HepG2 (cell line): Measurements from ENCODE around the gene CDH23. TPM values are rescaled to one million over a fixed set of nuclear protein-coding genes. Genes with fewer than 3 reads are reported as not detected.

ENCODE experiments used
- ATAC-seq: fragments of 200-7000 bp; cut with Tn5 transposase; 3 replicates; pipeline ENCODE4 v1.9.1; 2020; ENCODE audit warnings: mild to moderate bottlenecking, moderate library complexity
- BruUV-seq: library from RNA; stranded (reverse); fragments of 400-500 nt; replicated peaks from 2 replicates; lab custom pipeline; 2021; lab: Mats Ljungman, UMichigan
- CTCF ChIA-PET: fragments of 300-600 bp; formaldehyde crosslinking; extraction: SDS; loops from one replicate; lab custom pipeline; 2021; ENCODE audit warnings: low total read pairs, inconsistent platforms, low intra/inter-chr PET ratio; lab: Yijun Ruan, JAX
- POLR2A ChIA-PET: fragments of 350-600 bp; sonication (Branson Sonifier 250); formaldehyde crosslinking; loops from one replicate; lab custom pipeline; 2020; ENCODE audit warnings: antibody characterized with exemption, inconsistent platforms; lab: Yijun Ruan, JAX
- DNase-seq: peaks from one replicate; pipeline ENCODE4 v3.0.0-alpha.2; 2015; ENCODE audit warnings: low spot score
- FAIRE-seq: peaks from 3 replicates; lab custom pipeline; 2011; peaks lifted over from hg19 to GRCh38; lab: Jason Lieb, UNC
- H2AFZ ChIP-seq: one replicate; pipeline ENCODE4 v1.6.1; 2011; ENCODE audit warnings: low read length, inconsistent platforms
- H3K27ac ChIP-seq: fragments of 300-600 bp; 3 replicates; pipeline ENCODE4 v1.8.0; 2011; ENCODE audit warnings: mixed run types, mild to moderate bottlenecking, mixed read lengths, low read length, inconsistent platforms; ENCODE audit not compliant: insufficient read depth; ENCODE audit errors: extremely low read length
- H3K27me3 ChIP-seq, 2 experiments: fragments of 200-600 bp in 1 of 2; 2 replicates in 1 of 2; 3 replicates in 1 of 2; pipeline versions ENCODE4 v1.6.0 to v1.8.0; 2011; ENCODE audit warnings: low read length in 2 of 2, mild to moderate bottlenecking in 2 of 2, moderate library complexity in 2 of 2, inconsistent platforms in 1 of 2; ENCODE audit not compliant: insufficient read depth in 2 of 2, control insufficient read depth in 1 of 2
- H3K36me3 ChIP-seq, 2 experiments: fragments of 200-600 bp in 1 of 2; replicated peaks in 1 of 2; 2 replicates in 1 of 2; 3 replicates in 1 of 2; pipeline versions ENCODE4 v1.5.1 to v1.8.0; 2011; ENCODE audit warnings: low read length in 2 of 2, inconsistent platforms in 1 of 2; ENCODE audit not compliant: insufficient read depth in 2 of 2, control insufficient read depth in 1 of 2
- H3K4me1 ChIP-seq: 2 replicates; pipeline ENCODE4 v1.5.1; 2012; ENCODE audit warnings: low read length, inconsistent platforms; ENCODE audit not compliant: insufficient read depth
- H3K4me2 ChIP-seq: 2 replicates; pipeline ENCODE4 v1.6.0; 2011; ENCODE audit warnings: low read depth, low read length, inconsistent platforms
- H3K4me3 ChIP-seq, 3 experiments: fragments of 200-600 bp in 1 of 3; sonication (generic), shearing (Covaris generic) in 1 of 3; replicated peaks in 1 of 3; 2 replicates each; pipeline ENCODE4 v1.5.1; 2011 to 2016; ENCODE audit warnings: low read length in 3 of 3, inconsistent platforms in 2 of 3, low read depth in 2 of 3, mild to moderate bottlenecking in 2 of 3, control low read depth in 1 of 3, mixed read lengths in 1 of 3; ENCODE audit not compliant: insufficient read depth in 1 of 3
- H3K79me2 ChIP-seq: one replicate; pipeline ENCODE4 v1.6.1; 2011; ENCODE audit warnings: low read length, inconsistent platforms; ENCODE audit not compliant: insufficient read depth
- H3K9ac ChIP-seq: 2 replicates; pipeline ENCODE4 v1.6.0; 2011; ENCODE audit warnings: mild to moderate bottlenecking, low read depth, low read length, inconsistent platforms; ENCODE audit not compliant: insufficient read depth
- H3K9me3 ChIP-seq: 2 replicates; pipeline ENCODE4 v1.5.1; 2012; ENCODE audit warnings: mild to moderate bottlenecking, low read length
- H4K20me1 ChIP-seq: 2 replicates; pipeline ENCODE4 v1.6.0; 2011; ENCODE audit warnings: inconsistent platforms, mild to moderate bottlenecking, low read length, moderate library complexity; ENCODE audit not compliant: insufficient read depth
- GTF3A ChIP-seq: sonication (generic); formaldehyde crosslinking; conservative IDR thresholded peaks from 2 replicates; pipeline ENCODE4 v1.4.0; 2020; ENCODE audit warnings: mild to moderate bottlenecking, missing genetic modification reagents
- HNF1A ChIP-seq, 2 experiments: sonication (generic) in 1 of 2; formaldehyde crosslinking in 1 of 2; IDR thresholded peaks; 2 replicates each; pipeline versions ENCODE4 v1.4.0 to v1.6.1; 2016 to 2020; ENCODE audit warnings: borderline replicate concordance in 1 of 2, low read depth in 1 of 2, mild to moderate bottlenecking in 1 of 2, missing genetic modification reagents in 1 of 2
- RORA ChIP-seq: sonication (generic); formaldehyde crosslinking; IDR thresholded peaks from 2 replicates; pipeline ENCODE4 v1.5.0; 2020; ENCODE audit warnings: mild to moderate bottlenecking, missing genetic modification reagents, moderate library complexity
- ZEB1 ChIP-seq: IDR thresholded peaks from 2 replicates; pipeline ENCODE4 v1.6.1; 2012; ENCODE audit warnings: mild to moderate bottlenecking, low read depth, inconsistent platforms; ENCODE audit not compliant: insufficient replicate concordance
- ZFP90 ChIP-seq: sonication (generic); formaldehyde crosslinking; IDR thresholded peaks from 2 replicates; pipeline ENCODE4 v1.8.0; 2022; ENCODE audit warnings: missing genetic modification reagents, mild to moderate bottlenecking, inconsistent platforms, borderline replicate concordance
- ZNF432 ChIP-seq: sonication (generic); formaldehyde crosslinking; IDR thresholded peaks from 2 replicates; pipeline ENCODE4 v1.5.0; 2020; ENCODE audit warnings: missing genetic modification reagents, mild to moderate bottlenecking, borderline replicate concordance
- WGBS: methylation state at CpG from one replicate; pipeline ENCODE4 v1.1.6; 2017; ENCODE audit warnings: low lambda C conversion rate; 5-methylcytosine and 5-hydroxymethylcytosine counted together
- in situ Hi-C: cut with HindIII; loops from 2 replicates; pipeline ENCODE4 v1.10.0; 2017; ENCODE audit warnings: low pct_unique_long_range_greater_than_20kb; ENCODE audit not compliant: extremely low pct_ligation_motif_present
- intact Hi-C: fragments of 100-400 bp; cut with micrococcal nuclease; formaldehyde crosslinking; loops from one replicate; pipeline ENCODE4 v1.10.0; 2022; ENCODE audit not compliant: unreplicated experiment
- polyA plus RNA-seq, 8 experiments: library from polyadenylated mRNA; depleted of rRNA in 3 of 8; stranded (reverse) in 7 of 8; unstranded in 1 of 8; fragments of >200 nt; fragmentation: Illumina TruSeq in 4 of 8; extraction: Trizol in 4 of 8; gene quantifications; 2 replicates each; pipeline versions ENCODE4 v1.2.1 to v1.2.3, GENCODE V29; 2011 to 2016; ENCODE audit warnings: low read depth in 4 of 8, missing spikeins in 1 of 8, mixed read lengths in 1 of 8; ENCODE audit not compliant: insufficient read depth in 1 of 8
- total RNA-seq, 5 experiments: library from RNA; depleted of rRNA; stranded (reverse); fragments of >200 nt; fragmentation: Illumina TruSeq; extraction: Trizol; gene quantifications; 2 replicates each; pipeline ENCODE4 v1.2.3, GENCODE V29; 2016; ENCODE audit warnings: low read depth in 1 of 5
- TF ChIP-seq, protein P1 (sequence below): IDR thresholded peaks from 2 replicates; pipeline ENCODE4 v1.6.1; 2016; ENCODE audit warnings: missing compliant biosample characterization, missing genetic modification reagents, borderline replicate concordance

The CDH23 gene
- total and polyA plus RNA-seq, 2 of the 13 experiments (the other 11 are each of a cell fraction or from before 2014, with no cell fraction given) = 0.13 TPM; not detected in 1

DNA sequence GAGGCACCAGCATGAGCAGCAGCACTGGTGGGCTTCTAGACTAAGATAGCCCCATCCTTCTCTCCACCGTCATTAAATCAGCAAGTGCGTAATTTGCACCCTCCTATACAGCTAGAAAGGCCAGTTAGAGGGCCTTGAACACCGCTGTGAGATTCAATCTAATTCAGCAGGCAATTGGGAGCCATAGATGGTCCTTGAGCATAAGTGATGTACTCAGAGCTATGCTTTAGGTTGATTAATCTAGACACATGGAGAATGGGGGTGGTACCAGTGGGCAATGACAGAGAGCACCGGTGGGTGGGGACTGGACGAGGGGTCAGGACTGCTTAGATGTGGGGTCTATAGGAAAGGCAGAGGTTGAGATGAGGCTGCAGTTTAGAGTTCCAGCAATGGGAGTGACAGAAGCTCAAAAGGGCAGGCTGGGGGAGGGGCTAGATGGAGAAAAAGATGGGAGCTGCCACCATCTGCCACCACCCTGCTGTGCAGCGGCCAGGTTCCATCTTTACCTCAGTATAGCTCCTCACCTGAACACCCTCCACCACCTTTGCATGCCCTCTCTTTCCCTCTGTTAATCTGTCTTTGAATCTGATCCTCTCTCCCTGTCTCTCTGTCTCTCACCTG lies 235.6 kb downstream of the CDH23 start:
- H3K27ac ChIP-seq = no peak overlapping the region
- TF ChIP-seq RORA (CRISPR knock-in tag) (no peak), ZFP90 (no peak), ZNF432 (CRISPR knock-in tag) (no peak), ZEB1 (no peak), GTF3A (CRISPR knock-in tag) (no peak), HNF1A (IDR thresholded peaks at IDR 0.05; ENCODE audit: low read depth) (no peak), HNF1A (CRISPR knock-in tag; IDR thresholded peaks at IDR 0.05; ENCODE audit: borderline replicate concordance) (no peak)
- TF ChIP-seq, protein P1, sequence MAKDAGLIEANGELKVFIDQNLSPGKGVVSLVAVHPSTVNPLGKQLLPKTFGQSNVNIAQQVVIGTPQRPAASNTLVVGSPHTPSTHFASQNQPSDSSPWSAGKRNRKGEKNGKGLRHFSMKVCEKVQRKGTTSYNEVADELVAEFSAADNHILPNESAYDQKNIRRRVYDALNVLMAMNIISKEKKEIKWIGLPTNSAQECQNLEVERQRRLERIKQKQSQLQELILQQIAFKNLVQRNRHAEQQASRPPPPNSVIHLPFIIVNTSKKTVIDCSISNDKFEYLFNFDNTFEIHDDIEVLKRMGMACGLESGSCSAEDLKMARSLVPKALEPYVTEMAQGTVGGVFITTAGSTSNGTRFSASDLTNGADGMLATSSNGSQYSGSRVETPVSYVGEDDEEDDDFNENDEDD (CRISPR knock-in tag) = no peak
- DNase-seq (no peak), ATAC-seq (no peak), FAIRE-seq (no peak)
- in situ Hi-C loops (no loop called here), intact Hi-C loops (no loop called here)
- no peaks in the 10 kb centered on the region for H3K36me3 ChIP-seq
- 65% methylated on average over 6 of the region's 6 CpGs for WGBS
- no peak overlapping the region for H2AFZ ChIP-seq
- peaks cover 0 to 6% of the 10 kb centered on the region in 2 experiments; a peak in 3 of 5 replicates for H3K27me3 ChIP-seq
- no peaks in the 10 kb centered on the region for H4K20me1 ChIP-seq
- no peak overlapping the region for H3K4me2 ChIP-seq
- peaks cover 37% of the 10 kb centered on the region for H3K4me1 ChIP-seq
- BruUV-seq = no TSS peak
- POLR2A ChIA-PET = no interaction called here
- no peak overlapping the region for H3K9ac ChIP-seq
- H3K79me2 ChIP-seq = no peaks in the 10 kb centered on the region
- no peak overlapping the region for H3K4me3 ChIP-seq
- CTCF ChIA-PET = no interaction called here
- no peaks in the 10 kb centered on the region for H3K9me3 ChIP-seq
